B cell (primary cell): ENCODE data around the gene ERC1. TPM values are rescaled to one million over a fixed set of nuclear protein-coding genes. Genes with fewer than 3 reads are reported as not detected.

Source experiments
- ATAC-seq: fragments of 200-7000 bp; cut with Tn5 transposase; one replicate; pipeline ENCODE4 v1.10.0; 2021; ENCODE audit warnings: low read depth, mild to moderate bottlenecking, moderate number of reproducible peaks, moderate library complexity
- CTCF ChIA-PET: fragments of 350-600 bp; sonication (Branson Sonifier 250); formaldehyde crosslinking; loops from one replicate; lab custom pipeline; 2021; ENCODE audit warnings: antibody characterized with exemption, inconsistent platforms; lab: Charles Lee
- POLR2A ChIA-PET: fragments of 350-600 bp; sonication (Branson Sonifier 250); formaldehyde crosslinking; loops from one replicate; lab custom pipeline; 2021; ENCODE audit warnings: antibody characterized with exemption; lab: Charles Lee
- DNase-seq: peaks from one replicate; pipeline ENCODE4 v3.0.0; 2013
- H2AFZ ChIP-seq: 2 replicates; pipeline ENCODE4 v1.6.1; 2012; ENCODE audit warnings: mild to moderate bottlenecking, low read depth, low read length; ENCODE audit not compliant: insufficient read depth, poor library complexity, severe bottlenecking
- H3K27ac ChIP-seq, 2 donors: 1 replicate in 1 of 2; 2 replicates in 1 of 2; pipeline ENCODE4 v1.5.1; 2012 to 2013; ENCODE audit warnings: low read length in 2 of 2, mild to moderate bottlenecking in 2 of 2, moderate library complexity in 1 of 2
- H3K27me3 ChIP-seq, 4 experiments: fragments of 200-600 bp in 1 of 4; sonication (generic) in 1 of 4; replicated peaks in 1 of 4; 1 replicate in 2 of 4; 2 replicates in 2 of 4; pipeline versions ENCODE4 v1.6.1 to v1.7.0; 2013 to 2016; ENCODE audit warnings: low read length in 3 of 4, mild to moderate bottlenecking in 2 of 4, mixed read lengths in 1 of 4, moderate library complexity in 1 of 4; ENCODE audit not compliant: insufficient read depth in 4 of 4, control insufficient read depth in 3 of 4; ENCODE audit errors: control extremely low read depth in 1 of 4
- H3K36me3 ChIP-seq, 2 experiments: replicated peaks in 1 of 2; 1 replicate in 1 of 2; 2 replicates in 1 of 2; pipeline versions ENCODE4 v1.6.1 to v1.7.1; 2013; ENCODE audit warnings: low read length in 1 of 2; ENCODE audit not compliant: insufficient read depth in 2 of 2, control insufficient read depth in 1 of 2; ENCODE audit errors: control extremely low read depth in 1 of 2, extremely low read depth in 1 of 2
- H3K4me1 ChIP-seq, 2 donors: fragments of 200-600 bp in 1 of 2; sonication (generic) in 1 of 2; 1 replicate in 1 of 2; 2 replicates in 1 of 2; pipeline versions ENCODE4 v1.5.1 to v1.6.1; 2013 to 2017; ENCODE audit warnings: low read length in 2 of 2; ENCODE audit not compliant: control insufficient read depth in 2 of 2, insufficient read depth in 2 of 2
- H3K4me2 ChIP-seq: replicated peaks from 2 replicates; pipeline ENCODE3; 2012; ENCODE audit warnings: mild to moderate bottlenecking, low read depth, low read length; ENCODE audit not compliant: poor library complexity, severe bottlenecking
- H3K4me3 ChIP-seq, 5 experiments: fragments of 200-600 bp in 1 of 5; sonication (generic) in 1 of 5; 1 replicate in 3 of 5; 2 replicates in 2 of 5; pipeline versions ENCODE4 v1.5.1 to v1.7.0; 2011 to 2016; ENCODE audit warnings: low read length in 4 of 5, mild to moderate bottlenecking in 4 of 5, low read depth in 2 of 5, control low read depth in 1 of 5, moderate library complexity in 1 of 5; ENCODE audit not compliant: insufficient read depth in 1 of 5; ENCODE audit errors: control extremely low read depth in 1 of 5, extremely low read depth in 1 of 5
- H3K79me2 ChIP-seq: fragments of 200-600 bp; sonication (generic); one replicate; pipeline ENCODE4 v1.6.0; 2016; ENCODE audit warnings: low read length; ENCODE audit not compliant: control insufficient read depth, insufficient read depth
- H3K9ac ChIP-seq: fragments of 200-600 bp; sonication (generic); 2 replicates; pipeline ENCODE4 v1.6.1; 2017; ENCODE audit warnings: mild to moderate bottlenecking, low read length, moderate library complexity
- H3K9me3 ChIP-seq, 3 donors: one replicate each; pipeline versions ENCODE4 v1.6.1 to v1.7.1; 2013; ENCODE audit warnings: low read length in 2 of 3; ENCODE audit not compliant: control insufficient read depth in 2 of 3, insufficient read depth in 1 of 3; ENCODE audit errors: control extremely low read depth in 1 of 3
- H4K20me1 ChIP-seq: 2 replicates; pipeline ENCODE4 v1.6.0; 2012; ENCODE audit warnings: mild to moderate bottlenecking, low read length; ENCODE audit not compliant: insufficient read depth, control insufficient read depth, poor library complexity, severe bottlenecking
- H3K27ac Mint-ChIP-seq: one replicate; pipeline ENCODE4 v1.8.0; 2021; ENCODE audit warnings: mixed read lengths
- H3K27me3 Mint-ChIP-seq: one replicate; pipeline ENCODE4 v1.8.0; 2021; ENCODE audit warnings: mixed read lengths
- H3K4me1 Mint-ChIP-seq: one replicate; pipeline ENCODE4 v1.8.0; 2021; ENCODE audit warnings: mixed read lengths
- H3K4me3 Mint-ChIP-seq: one replicate; pipeline ENCODE4 v1.8.0; 2021; ENCODE audit warnings: mixed read lengths
- H3K9me3 Mint-ChIP-seq: one replicate; pipeline ENCODE4 v1.8.0; 2022; ENCODE audit warnings: mixed read lengths; ENCODE audit not compliant: insufficient read depth
- EZH2 ChIP-seq: IDR thresholded peaks from 2 replicates; pipeline ENCODE4 v1.6.1; 2012; ENCODE audit warnings: borderline replicate concordance, low read depth, mild to moderate bottlenecking, moderate library complexity, low read length; ENCODE audit not compliant: insufficient read depth, poor library complexity, severe bottlenecking
- WGBS: methylation state at CpG from one replicate; pipeline ENCODE4 v1.1.5; 2013; ENCODE audit warnings: missing lambda C conversion rate; ENCODE audit not compliant: insufficient coverage; 5-methylcytosine and 5-hydroxymethylcytosine counted together
- intact Hi-C: fragments of 100-400 bp; cut with micrococcal nuclease; formaldehyde crosslinking; loops from one replicate; pipeline ENCODE4 v1.10.0; 2022
- polyA plus RNA-seq: library from polyadenylated mRNA; depleted of rRNA; stranded (reverse); fragments of >200 nt; gene quantifications from 2 replicates; pipeline ENCODE4 v1.2.3, GENCODE V29; 2012
- total RNA-seq, 2 donors: library from RNA; stranded (reverse); fragments of 120-200 nt in 1 of 2; gene quantifications; 1 replicate in 1 of 2; 2 replicates in 1 of 2; pipeline versions ENCODE4 v1.2.3 to v1.2.4, GENCODE V29; 2013 to 2022
- TF ChIP-seq, protein P1 (sequence below): fragments of 200-600 bp; IDR thresholded peaks from one replicate; pipeline ENCODE4 v1.8.0; 2022; ENCODE audit warnings: antibody characterized with exemption, mild to moderate bottlenecking

ERC1 gene
- total and polyA plus RNA-seq, 2 donors (not counting 1 experiment from before 2014, with no cell fraction given), result 4.0 to 77.6 TPM

DNA sequence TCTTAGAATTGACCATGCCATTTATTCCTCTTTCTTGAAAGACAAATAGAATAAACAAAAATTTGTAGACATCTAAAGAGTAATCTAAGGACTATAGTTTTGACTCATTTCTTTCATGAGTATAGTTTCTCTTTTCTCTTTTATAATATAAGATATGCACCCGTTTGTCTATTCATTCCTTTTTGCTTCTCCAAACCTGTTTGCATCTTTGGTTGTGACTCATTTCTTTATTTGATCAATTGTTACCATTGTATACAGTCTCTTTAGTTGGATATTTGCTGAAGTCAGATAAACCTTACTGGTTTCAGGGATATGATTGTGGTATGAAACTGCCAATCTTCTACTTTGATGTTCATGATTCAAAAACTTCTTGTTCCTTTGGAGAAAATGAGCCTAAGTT lies 334.6 kb downstream of the ERC1 start:
- H3K79me2 ChIP-seq, result no peaks in the 10 kb centered on the region
- ATAC-seq (no peak), DNase-seq (no peak)
- no peak overlapping the region for H3K4me3 ChIP-seq
- no peaks in the 10 kb centered on the region for H3K9me3 ChIP-seq
- H3K27me3 ChIP-seq, result no peaks in the 10 kb centered on the region
- H3K4me1 ChIP-seq, result no peaks in the 10 kb centered on the region
- no peak overlapping the region for H3K27ac ChIP-seq
- no CpG with 5 or more reads among the region's 1 CpG for WGBS
- POLR2A ChIA-PET, result no interaction called here
- no peak overlapping the region for H3K27ac Mint-ChIP-seq
- H3K9me3 Mint-ChIP-seq, result no peaks in the 10 kb centered on the region
- no peak overlapping the region for H3K4me2 ChIP-seq
- intact Hi-C loops, result no loop called here
- peaks cover 0 to 1% of the 10 kb centered on the region in 2 experiments for H3K36me3 ChIP-seq
- no peak overlapping the region for H3K4me3 Mint-ChIP-seq
- no peak overlapping the region for H3K9ac ChIP-seq
- CTCF ChIA-PET, result no interaction called here
- no peak overlapping the region for H2AFZ ChIP-seq
- H3K27me3 Mint-ChIP-seq, result no peaks in the 10 kb centered on the region
- peaks cover 1% of the 10 kb centered on the region for H3K4me1 Mint-ChIP-seq
- no peaks in the 10 kb centered on the region for H4K20me1 ChIP-seq
- TF ChIP-seq EZH2, result no peak
- TF ChIP-seq, protein P1, sequence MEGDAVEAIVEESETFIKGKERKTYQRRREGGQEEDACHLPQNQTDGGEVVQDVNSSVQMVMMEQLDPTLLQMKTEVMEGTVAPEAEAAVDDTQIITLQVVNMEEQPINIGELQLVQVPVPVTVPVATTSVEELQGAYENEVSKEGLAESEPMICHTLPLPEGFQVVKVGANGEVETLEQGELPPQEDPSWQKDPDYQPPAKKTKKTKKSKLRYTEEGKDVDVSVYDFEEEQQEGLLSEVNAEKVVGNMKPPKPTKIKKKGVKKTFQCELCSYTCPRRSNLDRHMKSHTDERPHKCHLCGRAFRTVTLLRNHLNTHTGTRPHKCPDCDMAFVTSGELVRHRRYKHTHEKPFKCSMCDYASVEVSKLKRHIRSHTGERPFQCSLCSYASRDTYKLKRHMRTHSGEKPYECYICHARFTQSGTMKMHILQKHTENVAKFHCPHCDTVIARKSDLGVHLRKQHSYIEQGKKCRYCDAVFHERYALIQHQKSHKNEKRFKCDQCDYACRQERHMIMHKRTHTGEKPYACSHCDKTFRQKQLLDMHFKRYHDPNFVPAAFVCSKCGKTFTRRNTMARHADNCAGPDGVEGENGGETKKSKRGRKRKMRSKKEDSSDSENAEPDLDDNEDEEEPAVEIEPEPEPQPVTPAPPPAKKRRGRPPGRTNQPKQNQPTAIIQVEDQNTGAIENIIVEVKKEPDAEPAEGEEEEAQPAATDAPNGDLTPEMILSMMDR, result no peak

GRCh38 chr12:1326258-1326657 lies 335.2 kb downstream of the ERC1 start:
- Histone ChIP-seq H4K20me1 (no peaks in the 10 kb centered on the region), H3K27me3 (no peaks in the 10 kb centered on the region), H3K4me3 (no peak overlapping the region), H3K9me3 (no peaks in the 10 kb centered on the region), H3K79me2 (no peaks in the 10 kb centered on the region), H3K9ac (no peak overlapping the region), H3K27ac (no peak overlapping the region), H2AFZ (no peak overlapping the region), H3K4me1 (no peaks in the 10 kb centered on the region), H3K36me3 (peaks cover 0 to 1% of the 10 kb centered on the region in 2 experiments), H3K4me2 (no peak overlapping the region)
- CTCF ChIA-PET, result no interaction called here
- Mint-ChIP-seq H3K4me3 (no peak overlapping the region), H3K9me3 (no peaks in the 10 kb centered on the region), H3K4me1 (peaks cover 1% of the 10 kb centered on the region), H3K27me3 (no peaks in the 10 kb centered on the region), H3K27ac (no peak overlapping the region)
- ATAC-seq (no peak), DNase-seq (no peak)
- intact Hi-C loops, result no loop called here
- WGBS, result 80% methylated on average over 1 of the region's 2 CpGs
- TF ChIP-seq, protein P1, result no peak
- no peak for TF ChIP-seq EZH2
- POLR2A ChIA-PET, result no interaction called here
